C4-2B (cell line): ENCODE results near the gene HOXA9.

Source experiments
- CTCF ChIP-seq: fragments of 450-650 bp; conservative IDR thresholded peaks from 2 replicates; pipeline ENCODE4 v1.5.1; 2017; ENCODE audit warnings: mild to moderate bottlenecking
- ZFX ChIP-seq: fragments of 450-650 bp; IDR thresholded peaks from 2 replicates; pipeline ENCODE4 v1.6.1; 2017

- TF ChIP-seq CTCF = no peak
- TF ChIP-seq ZFX = no peak
Observed at GRCh38 chr7:27122077-27122910, 43.0 kb downstream of the HOXA9 start.
